ENCODE measurements around the gene LHX6. TPM values are rescaled to one million over a fixed set of nuclear protein-coding genes. Genes with fewer than 3 reads are reported as not detected.

The LHX6 gene
- total and polyA plus RNA-seq, 2 of the 4 experiments (the other 2 are of a cell fraction) = under 0.01 to 0.05 TPM

- in situ Hi-C loops (cut with MboI; ENCODE audit: low sequenced_read_pairs) = no loop called here
- Histone ChIP-seq H3K9me1 (ENCODE audit: insufficient read depth, low read length) (peaks cover 1% of the 10 kb centered on the region; the same call in 1 of the 2 replicates), H3K9ac (ENCODE audit: low read depth, low read length) (no peak overlapping the region), H2AFZ (replicated peaks; ENCODE audit: low read length, poor library complexity) (no peak overlapping the region), H3K4ac (ENCODE audit: low read depth, low read length) (no peak overlapping the region), H3K27me3 (ENCODE audit: control insufficient read depth, insufficient read depth, low read length) (peaks cover 88% of the 10 kb centered on the region), H3K79me1 (ENCODE audit: low read depth in 1 of 2, low read length in 2 of 2) (no peaks in the 10 kb centered on the region), H4K91ac (ENCODE audit: insufficient read depth, low read depth, low read length) (no peak overlapping the region), H3K14ac (replicated peaks; ENCODE audit: low read depth, low read length) (no peak overlapping the region), H3K56ac (ENCODE audit: extremely low read depth, insufficient read depth, low read length) (no peak overlapping the region), H3K9me3 (ENCODE audit: control insufficient read depth, insufficient read depth, low read length) (peaks cover 2% of the 10 kb centered on the region; the same call in 1 of the 2 replicates), H2BK15ac (ENCODE audit: low read depth, low read length) (no peak overlapping the region), H3K27ac (ENCODE audit: insufficient read depth, low read length) (no peak overlapping the region), H2BK20ac (ENCODE audit: low read depth, low read length) (no peak overlapping the region; the same call in 1 of the 2 replicates), H2AK9ac (replicated peaks; ENCODE audit: low read depth, low read length, poor library complexity) (no peak overlapping the region), H4K8ac (ENCODE audit: low read depth in 2 of 2, low read length in 2 of 2) (no peak overlapping the region), H3K36me3 (ENCODE audit: control insufficient read depth, insufficient read depth, low read length) (no peaks in the 10 kb centered on the region), H4K20me1 (ENCODE audit: insufficient read depth, low read length) (peaks cover 12% of the 10 kb centered on the region; the same call in 1 of the 2 replicates), H3K4me2 (ENCODE audit: low read depth, low read length) (no peak overlapping the region), H2AK5ac (ENCODE audit: low read depth, low read length) (no peak overlapping the region), H3K23ac (ENCODE audit: low read depth, low read length) (no peak overlapping the region), H3K18ac (ENCODE audit: low read depth, low read length) (no peak overlapping the region), H3K4me3 (ENCODE audit: insufficient read depth, low read depth, low read length) (no peak overlapping the region), H2BK5ac (ENCODE audit: low read depth, low read length, poor library complexity, severe bottlenecking) (no peak overlapping the region), H4K5ac (ENCODE audit: low read depth, low read length) (no peak overlapping the region), H3K4me1 (ENCODE audit: control insufficient read depth, insufficient read depth, low read length) (no peaks in the 10 kb centered on the region; the same call in 1 of the 2 replicates), H2BK120ac (ENCODE audit: low read depth, low read length) (no peak overlapping the region)
- POLR2A ChIA-PET (ENCODE audit: unreplicated experiment) = no interaction called here
- no TSS peak for BruUV-seq (replicated peaks)
- CTCF ChIA-PET = no interaction called here
- TF ChIP-seq MXI1 (IDR thresholded peaks at IDR 0.05; ENCODE audit: borderline replicate concordance, low read depth, low read length) (no peak), RFX5 (IDR thresholded peaks at IDR 0.05; ENCODE audit: low read depth, low read length) (no peak), SMC3 (IDR thresholded peaks at IDR 0.05; ENCODE audit: low read depth, low read length) (no peak), CHD1 (IDR thresholded peaks at IDR 0.05; ENCODE audit: low read depth, low read length) (no peak), MAFK (IDR thresholded peaks at IDR 0.05; ENCODE audit: low read depth, low read length) (no peak), BHLHE40 (IDR thresholded peaks at IDR 0.05; ENCODE audit: low read depth, low read length) (no peak), POLR2A (IDR thresholded peaks at IDR 0.05; ENCODE audit: low read depth, low read length) (no peak), USF2 (IDR thresholded peaks at IDR 0.05; ENCODE audit: low read depth, low read length) (no peak), FOS (IDR thresholded peaks at IDR 0.05; ENCODE audit: low read depth, low read length) (no peak), NFE2L2 (IDR thresholded peaks at IDR 0.05; ENCODE audit: low read depth, low read length) (no peak), MAZ (IDR thresholded peaks at IDR 0.05; ENCODE audit: borderline replicate concordance, low read depth, low read length) (no peak), RAD21 (IDR thresholded peaks at IDR 0.05; ENCODE audit: low read length) (no peak), RCOR1 (IDR thresholded peaks at IDR 0.05; ENCODE audit: insufficient replicate concordance, low read length) (no peak), CEBPB (IDR thresholded peaks at IDR 0.05; ENCODE audit: low read depth, low read length) (no peak)
- TF ChIP-seq, protein P1, sequence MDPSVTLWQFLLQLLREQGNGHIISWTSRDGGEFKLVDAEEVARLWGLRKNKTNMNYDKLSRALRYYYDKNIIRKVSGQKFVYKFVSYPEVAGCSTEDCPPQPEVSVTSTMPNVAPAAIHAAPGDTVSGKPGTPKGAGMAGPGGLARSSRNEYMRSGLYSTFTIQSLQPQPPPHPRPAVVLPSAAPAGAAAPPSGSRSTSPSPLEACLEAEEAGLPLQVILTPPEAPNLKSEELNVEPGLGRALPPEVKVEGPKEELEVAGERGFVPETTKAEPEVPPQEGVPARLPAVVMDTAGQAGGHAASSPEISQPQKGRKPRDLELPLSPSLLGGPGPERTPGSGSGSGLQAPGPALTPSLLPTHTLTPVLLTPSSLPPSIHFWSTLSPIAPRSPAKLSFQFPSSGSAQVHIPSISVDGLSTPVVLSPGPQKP (IDR thresholded peaks at IDR 0.05; ENCODE audit: borderline replicate concordance, low read depth, low read length) = no peak
- TF ChIP-seq, protein P2, sequence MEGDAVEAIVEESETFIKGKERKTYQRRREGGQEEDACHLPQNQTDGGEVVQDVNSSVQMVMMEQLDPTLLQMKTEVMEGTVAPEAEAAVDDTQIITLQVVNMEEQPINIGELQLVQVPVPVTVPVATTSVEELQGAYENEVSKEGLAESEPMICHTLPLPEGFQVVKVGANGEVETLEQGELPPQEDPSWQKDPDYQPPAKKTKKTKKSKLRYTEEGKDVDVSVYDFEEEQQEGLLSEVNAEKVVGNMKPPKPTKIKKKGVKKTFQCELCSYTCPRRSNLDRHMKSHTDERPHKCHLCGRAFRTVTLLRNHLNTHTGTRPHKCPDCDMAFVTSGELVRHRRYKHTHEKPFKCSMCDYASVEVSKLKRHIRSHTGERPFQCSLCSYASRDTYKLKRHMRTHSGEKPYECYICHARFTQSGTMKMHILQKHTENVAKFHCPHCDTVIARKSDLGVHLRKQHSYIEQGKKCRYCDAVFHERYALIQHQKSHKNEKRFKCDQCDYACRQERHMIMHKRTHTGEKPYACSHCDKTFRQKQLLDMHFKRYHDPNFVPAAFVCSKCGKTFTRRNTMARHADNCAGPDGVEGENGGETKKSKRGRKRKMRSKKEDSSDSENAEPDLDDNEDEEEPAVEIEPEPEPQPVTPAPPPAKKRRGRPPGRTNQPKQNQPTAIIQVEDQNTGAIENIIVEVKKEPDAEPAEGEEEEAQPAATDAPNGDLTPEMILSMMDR (conservative IDR thresholded peaks at IDR 0.05; ENCODE audit: low read depth, low read length) = no peak
- intact Hi-C loops (cut with micrococcal nuclease) = no loop called here
- no CpG with 5 or more reads among the region's 4 CpGs for WGBS, 2 experiments (ENCODE audit: extremely low coverage in 2 of 2, insufficient read length in 1 of 2)
- ATAC-seq (ENCODE audit: low read depth) (no peak), DNase-seq (no peak)
- dilution Hi-C loops (cut with HindIII; ENCODE audit: low sequenced_read_pairs, unreplicated experiment) = no loop called here
Measured at GRCh38 chr9:122229485-122229837, 704 bp upstream of the LHX6 start.
